HCT116 (cell line): Measurements from ENCODE around the gene PRRX2. TPM values are rescaled to one million over a fixed set of nuclear protein-coding genes. Genes with fewer than 3 reads are reported as not detected.

Experiments used
- ATAC-seq: fragments of 200-7000 bp; cut with Tn5 transposase; 2 replicates; pipeline ENCODE4 v1.9.1; 2020; ENCODE audit warnings: mild to moderate bottlenecking, moderate library complexity
- BruUV-seq: library from RNA; stranded (reverse); fragments of 400-500 nt; replicated peaks from 2 replicates; lab custom pipeline; 2021; lab: Mats Ljungman, UMichigan
- CTCF ChIA-PET: fragments of 300-600 bp; sonication (Branson Sonifier 250); formaldehyde crosslinking; loops from one replicate; lab custom pipeline; 2021; ENCODE audit warnings: antibody characterized with exemption; lab: Charles Lee
- POLR2A ChIA-PET: fragments of 300-600, 350-600 bp; sonication (Branson Sonifier 250); formaldehyde crosslinking; loops from one replicate; lab custom pipeline; 2021; ENCODE audit warnings: antibody characterized with exemption; lab: Charles Lee
- RAD21 ChIA-PET, 2 experiments: fragments of 300-600 bp; sonication (Branson Sonifier 250); formaldehyde crosslinking; loops; one replicate each; lab custom pipeline; 2023; ENCODE audit warnings: low total read pairs in 2 of 2; ENCODE audit not compliant: uncharacterized antibody in 2 of 2, unreplicated experiment in 2 of 2, low non-redundant PET in 1 of 2; lab: Charles Lee
- DNase-seq: peaks from one replicate; pipeline ENCODE4 v3.0.0-alpha.2; 2010; ENCODE audit warnings: low read depth, low spot score
- H2AFZ ChIP-seq: fragments of 200-600 bp; shearing (Covaris generic), sonication (generic); 2 replicates; pipeline ENCODE4 v1.6.1; 2017; ENCODE audit warnings: low read depth, mixed run types, mixed read lengths, antibody characterized with exemption, low read length; ENCODE audit not compliant: poor library complexity, severe bottlenecking
- H3K27ac ChIP-seq: 2 replicates; pipeline ENCODE4 v1.5.1; 2012; ENCODE audit warnings: low read depth, low read length
- H3K27me3 ChIP-seq: fragments of 200-600 bp; sonication (generic); 2 replicates; pipeline ENCODE4 v1.6.1; 2016; ENCODE audit warnings: mixed run types, low read length, mixed read lengths; ENCODE audit not compliant: insufficient read depth
- H3K36me3 ChIP-seq, 2 experiments: fragments of 200-500 bp in 1 of 2; fragments of 200-600 bp in 1 of 2; sonication (Bioruptor generic) in 1 of 2; sonication (generic) in 1 of 2; 2 replicates each; pipeline versions ENCODE4 v1.5.1 to v1.6.1; 2014 to 2016; ENCODE audit warnings: low read length in 2 of 2, inconsistent platforms in 1 of 2, mixed read lengths in 1 of 2, mixed run types in 1 of 2; ENCODE audit not compliant: insufficient read depth in 2 of 2, control insufficient read depth in 1 of 2
- H3K4me1 ChIP-seq, 2 experiments: fragments of 200-600 bp in 1 of 2; sonication (generic) in 1 of 2; 2 replicates each; pipeline versions ENCODE4 v1.5.1 to v1.6.1; 2012 to 2017; ENCODE audit warnings: low read length in 2 of 2, inconsistent platforms in 1 of 2, mild to moderate bottlenecking in 1 of 2, mixed read lengths in 1 of 2, mixed run types in 1 of 2, moderate library complexity in 1 of 2; ENCODE audit not compliant: insufficient read depth in 2 of 2, control insufficient read depth in 1 of 2
- H3K4me2 ChIP-seq: fragments of 200-600 bp; sonication (generic); 2 replicates; pipeline ENCODE4 v1.6.1; 2017; ENCODE audit warnings: mixed run types, low read length, mixed read lengths
- H3K4me3 ChIP-seq, 2 experiments: fragments of 200-600 bp in 1 of 2; sonication (generic) in 1 of 2; replicated peaks in 1 of 2; 2 replicates each; pipeline ENCODE4 v1.5.1; 2011 to 2016; ENCODE audit warnings: low read length in 2 of 2, control low read depth in 1 of 2, low read depth in 1 of 2, mild to moderate bottlenecking in 1 of 2, mixed read lengths in 1 of 2, mixed run types in 1 of 2
- H3K79me2 ChIP-seq: fragments of 200-600 bp; sonication (generic); 2 replicates; pipeline ENCODE4 v1.6.1; 2017; ENCODE audit warnings: mild to moderate bottlenecking, mixed run types, low read length, moderate library complexity, mixed read lengths; ENCODE audit not compliant: insufficient read depth
- H3K9ac ChIP-seq: fragments of 200-600 bp; sonication (generic); 2 replicates; pipeline ENCODE4 v1.6.1; 2016; ENCODE audit warnings: low read length, mixed read lengths
- H3K9me2 ChIP-seq: fragments of 200-600 bp; sonication (generic), shearing (Covaris generic); 2 replicates; pipeline ENCODE4 v1.6.1; 2017; ENCODE audit warnings: mixed run types, mild to moderate bottlenecking, moderate library complexity; ENCODE audit not compliant: insufficient read depth
- H3K9me3 ChIP-seq, 2 experiments: fragments of 200-500 bp in 1 of 2; fragments of 200-600 bp in 1 of 2; sonication (Bioruptor generic) in 1 of 2; sonication (generic) in 1 of 2; 2 replicates each; pipeline ENCODE4 v1.6.1; 2014 to 2017; ENCODE audit warnings: low read length in 2 of 2, mixed read lengths in 2 of 2, inconsistent platforms in 1 of 2, low read depth in 1 of 2, mild to moderate bottlenecking in 1 of 2, mixed run types in 1 of 2, moderate library complexity in 1 of 2; ENCODE audit not compliant: control insufficient read depth in 1 of 2, insufficient read depth in 1 of 2
- H4K20me1 ChIP-seq: fragments of 200-600 bp; sonication (generic), shearing (Covaris generic); 2 replicates; pipeline ENCODE4 v1.6.1; 2017; ENCODE audit warnings: mixed run types, mild to moderate bottlenecking, moderate library complexity; ENCODE audit not compliant: insufficient read depth
- CBX3 ChIP-seq: IDR thresholded peaks from 2 replicates; pipeline ENCODE4 v1.6.1; 2012; ENCODE audit warnings: low read depth
- EGR1 ChIP-seq: IDR thresholded peaks from 2 replicates; pipeline ENCODE4 v1.6.1; 2012; ENCODE audit warnings: low read depth
- EZH2phosphoT487 ChIP-seq: fragments of 200-600 bp; IDR thresholded peaks from 2 replicates; pipeline ENCODE4 v1.6.1; 2018; ENCODE audit warnings: antibody characterized with exemption, borderline replicate concordance
- FOSL1 ChIP-seq: IDR thresholded peaks from 2 replicates; pipeline ENCODE4 v1.6.1; 2012; ENCODE audit warnings: low read depth
- POLR2A ChIP-seq: IDR thresholded peaks from 2 replicates; pipeline ENCODE4 v1.7.0; 2011; ENCODE audit warnings: borderline replicate concordance; ENCODE audit not compliant: insufficient read depth, insufficient read length; ENCODE audit errors: extremely low read depth
- POLR2AphosphoS5 ChIP-seq: IDR thresholded peaks from 2 replicates; pipeline ENCODE4 v1.6.1; 2011; ENCODE audit warnings: mild to moderate bottlenecking, low read depth, low read length, moderate library complexity
- RAD21 ChIP-seq: IDR thresholded peaks from 2 replicates; pipeline ENCODE4 v1.6.1; 2012; ENCODE audit warnings: low read depth, mild to moderate bottlenecking
- SIN3A ChIP-seq: IDR thresholded peaks from 2 replicates; pipeline ENCODE4 v1.6.1; 2012; ENCODE audit warnings: low read depth
- SP1 ChIP-seq: IDR thresholded peaks from 2 replicates; pipeline ENCODE4 v1.6.1; 2012; ENCODE audit warnings: low read depth
- SRF ChIP-seq: IDR thresholded peaks from 2 replicates; pipeline ENCODE4 v1.6.1; 2012; ENCODE audit warnings: low read depth
- TCF7L2 ChIP-seq: IDR thresholded peaks from 2 replicates; pipeline ENCODE4 v1.7.0; 2011; ENCODE audit warnings: borderline replicate concordance, inconsistent platforms; ENCODE audit not compliant: insufficient read depth, insufficient read length; ENCODE audit errors: extremely low read depth
- YY1 ChIP-seq: IDR thresholded peaks from 2 replicates; pipeline ENCODE4 v1.6.1; 2011; ENCODE audit warnings: low read length, low read depth, moderate library complexity, mild to moderate bottlenecking; ENCODE audit not compliant: insufficient replicate concordance; ENCODE audit errors: extremely low read depth
- ZFX ChIP-seq: fragments of 450-650 bp; IDR thresholded peaks from 2 replicates; pipeline ENCODE4 v1.6.1; 2017
- ZNF274 ChIP-seq: fragments of 200-500 bp; sonication (Bioruptor generic); IDR thresholded peaks from 2 replicates; pipeline ENCODE4 v1.6.1; 2014; ENCODE audit warnings: mild to moderate bottlenecking, low read depth, low read length, inconsistent platforms
- intact Hi-C: fragments of 100-400 bp; cut with micrococcal nuclease; formaldehyde crosslinking; loops from 2 replicates; pipeline ENCODE4 v1.10.0; 2022
- total RNA-seq: library from RNA; stranded (reverse); gene quantifications from one replicate; pipeline ENCODE4 v1.2.1, GENCODE V29; 2021; ENCODE audit not compliant: unreplicated experiment
- TF ChIP-seq, protein P1 (sequence below): IDR thresholded peaks from 2 replicates; pipeline ENCODE4 v1.6.1; 2012
- TF ChIP-seq, protein P2 (sequence below): IDR thresholded peaks from 2 replicates; pipeline ENCODE4 v1.6.1; 2012

PRRX2 gene
- total RNA-seq, 1 experiment from 2014 or later, result 25.5 TPM

DNA sequence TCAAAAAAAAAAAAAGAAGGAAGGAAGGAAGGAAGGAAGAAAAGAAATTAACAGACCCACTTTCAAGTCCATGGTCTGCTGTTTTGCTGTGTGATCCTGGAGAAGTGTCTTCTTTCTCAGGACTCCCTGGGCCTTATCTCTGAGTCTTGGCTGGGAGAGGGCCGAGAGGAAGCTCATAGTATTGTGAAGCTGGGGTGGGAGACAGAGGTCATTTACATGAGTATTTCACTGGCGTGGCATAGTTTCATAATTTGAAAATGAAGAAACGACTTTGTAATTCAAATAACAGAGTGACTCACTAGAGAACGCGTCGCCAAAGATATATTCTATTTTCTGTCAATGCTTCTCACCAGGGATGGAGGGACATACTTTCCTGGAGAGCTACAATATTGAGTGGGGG lies 42.1 kb upstream of the PRRX2 start:
- no peaks in the 10 kb centered on the region for H3K27me3 ChIP-seq
- no peak overlapping the region for H3K27ac ChIP-seq
- CTCF ChIA-PET, result interaction anchor here (0.7 to 4.4 kb wide), 11 partner anchors 9 to 650 kb away, joined by 3 to 91 read pairs (median 5); no protein-coding TSS in a partner anchor
- ATAC-seq, result no peak
- TF ChIP-seq SP1 (no peak), SRF (no peak), ZFX (no peak), CBX3 (no peak), TCF7L2 (no peak), EZH2phosphoT487 (no peak), RAD21 (no peak), SIN3A (no peak), EGR1 (no peak), ZNF274 (no peak), POLR2AphosphoS5 (no peak), POLR2A (no peak), YY1 (no peak), FOSL1 (no peak)
- TF ChIP-seq, protein P1, sequence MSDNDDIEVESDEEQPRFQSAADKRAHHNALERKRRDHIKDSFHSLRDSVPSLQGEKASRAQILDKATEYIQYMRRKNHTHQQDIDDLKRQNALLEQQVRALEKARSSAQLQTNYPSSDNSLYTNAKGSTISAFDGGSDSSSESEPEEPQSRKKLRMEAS, result no peak
- TF ChIP-seq, protein P2, sequence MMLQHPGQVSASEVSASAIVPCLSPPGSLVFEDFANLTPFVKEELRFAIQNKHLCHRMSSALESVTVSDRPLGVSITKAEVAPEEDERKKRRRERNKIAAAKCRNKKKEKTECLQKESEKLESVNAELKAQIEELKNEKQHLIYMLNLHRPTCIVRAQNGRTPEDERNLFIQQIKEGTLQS, result no peak
- TF ChIP-seq, all 23 proteins: peak for 0
- H3K9me3 ChIP-seq, result no peaks in the 10 kb centered on the region
- RAD21 ChIA-PET, result interaction anchor here (0.7 to 2.0 kb wide), 3 partner anchors 9 to 485 kb away, joined by 6 to 9 read pairs (median 9); no protein-coding TSS in a partner anchor
- no TSS peak for BruUV-seq
- no peaks in the 10 kb centered on the region for H3K9me2 ChIP-seq
- H3K4me3 ChIP-seq, result no peak overlapping the region
- H3K79me2 ChIP-seq, result peaks cover 23% of the 10 kb centered on the region
- H3K9ac ChIP-seq, result no peak overlapping the region
- DNase-seq, result no peak
- H3K4me2 ChIP-seq, result no peak overlapping the region
- H4K20me1 ChIP-seq, result peaks cover 10% of the 10 kb centered on the region; the same call in 1 of the 2 replicates
- POLR2A ChIA-PET, result interaction anchor here (0.6 to 3.8 kb wide), 4 partner anchors 128 to 494 kb away, joined by 3 to 26 read pairs (median 5); no protein-coding TSS in a partner anchor
- no peak overlapping the region for H2AFZ ChIP-seq
- peaks cover 5 to 9% of the 10 kb centered on the region in 2 experiments; a peak in 3 of 4 replicates for H3K36me3 ChIP-seq
- intact Hi-C loops, result no loop called here
- peaks cover 11 to 35% of the 10 kb centered on the region in 2 experiments for H3K4me1 ChIP-seq
